Peyer's patch (tissue), 4 donors: ENCODE measurements around the gene FOXJ2. TPM values are rescaled to one million over a fixed set of nuclear protein-coding genes. Genes with fewer than 3 reads are reported as not detected.

Experiments used
- DNase-seq, 3 donors: peaks; one replicate each; pipeline ENCODE4 v3.0.0-alpha.2; 2017 to 2019
- H3K27ac ChIP-seq, 4 donors: fragments of 200-600 bp; sonication (generic); one replicate each; pipeline ENCODE4 v1.5.1; 2016 to 2019
- H3K27me3 ChIP-seq, 2 donors: fragments of 200-600 bp; sonication (generic); one replicate each; pipeline ENCODE4 v1.5.1; 2019
- H3K36me3 ChIP-seq, 3 donors: fragments of 200-600 bp; sonication (generic); one replicate each; pipeline ENCODE4 v1.5.1; 2016 to 2019
- H3K4me1 ChIP-seq, 4 donors: fragments of 200-600 bp; sonication (generic); one replicate each; pipeline ENCODE4 v1.5.1; 2016 to 2019
- H3K4me3 ChIP-seq, 4 donors: fragments of 200-600 bp; sonication (generic); 1 replicate in 3 of 4; 2 replicates in 1 of 4; pipeline ENCODE4 v1.5.1; 2016 to 2019; ENCODE audit warnings: mild to moderate bottlenecking in 1 of 4
- H3K9me3 ChIP-seq, 4 donors: fragments of 200-600 bp; sonication (generic); one replicate each; pipeline ENCODE4 v1.5.1; 2016 to 2019; ENCODE audit warnings: mild to moderate bottlenecking in 1 of 4
- POLR2A ChIP-seq, 2 donors: fragments of 450-650 bp; IDR thresholded peaks; one replicate each; pipeline ENCODE4 v1.5.1; 2017; ENCODE audit warnings: antibody characterized with exemption in 2 of 2, mild to moderate bottlenecking in 2 of 2, moderate library complexity in 2 of 2
- total RNA-seq, 4 donors: library from RNA; depleted of rRNA; stranded (reverse); fragments of >200 nt; gene quantifications; one replicate each; pipeline ENCODE4 v1.1.0, GENCODE V29; 2016
- TF ChIP-seq, protein P1 (sequence below), 6 experiments: fragments of 450-650 bp in 4 of 6; fragments of 200-600 bp in 2 of 6; sonication (generic) in 1 of 6; IDR thresholded peaks; one replicate each; pipeline ENCODE4 v1.5.1; 2017 to 2019; ENCODE audit warnings: antibody characterized with exemption in 6 of 6, mild to moderate bottlenecking in 3 of 6, moderate library complexity in 1 of 6

FOXJ2 gene
- total RNA-seq, 4 donors from 2014 or later = 9.6 to 16.5 (median 13.9) TPM

DNA sequence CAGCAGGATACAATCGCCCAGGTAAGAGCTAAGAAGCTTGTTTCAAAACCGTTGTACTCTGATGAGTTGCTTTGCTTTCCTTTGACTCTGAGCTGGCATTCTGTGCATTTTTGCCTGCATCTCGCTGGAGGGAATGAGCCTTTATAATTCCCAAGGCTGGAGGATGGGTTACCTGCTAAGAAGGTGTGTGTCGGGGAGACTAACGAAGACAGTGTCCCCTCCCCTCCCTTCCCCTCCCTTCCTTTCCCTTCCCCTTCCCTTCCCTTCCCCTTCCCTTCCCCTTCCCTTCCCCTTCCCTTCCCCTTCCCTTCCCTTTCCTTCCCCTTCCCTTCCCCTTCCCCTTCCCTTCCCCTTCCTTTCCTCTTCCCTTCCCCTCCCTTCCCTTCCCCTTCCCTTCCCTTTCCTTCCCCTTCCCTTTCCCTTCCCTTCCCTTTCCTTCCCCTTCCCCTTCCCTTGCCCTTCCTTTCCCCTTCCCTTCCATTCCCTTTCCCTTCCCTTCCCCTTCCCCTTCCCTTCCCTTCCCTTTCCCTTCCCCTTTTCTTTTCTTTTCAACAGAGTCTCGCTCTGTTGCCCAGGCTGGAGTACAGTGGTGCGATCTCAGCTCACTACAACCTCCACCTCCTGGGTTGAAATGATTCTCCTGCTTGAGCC is 18.2 kb downstream of the FOXJ2 start:
- Histone ChIP-seq H3K27me3 (no peaks in the 10 kb centered on the region), H3K27ac (no peak overlapping the region), H3K9me3 (no peaks in the 10 kb centered on the region), H3K4me3 (no peak overlapping the region), H3K4me1 (no peaks in the 10 kb centered on the region), H3K36me3 (peaks cover 0 to 91% (median 0%) of the 10 kb centered on the region in 3 donors)
- TF ChIP-seq, protein P1, sequence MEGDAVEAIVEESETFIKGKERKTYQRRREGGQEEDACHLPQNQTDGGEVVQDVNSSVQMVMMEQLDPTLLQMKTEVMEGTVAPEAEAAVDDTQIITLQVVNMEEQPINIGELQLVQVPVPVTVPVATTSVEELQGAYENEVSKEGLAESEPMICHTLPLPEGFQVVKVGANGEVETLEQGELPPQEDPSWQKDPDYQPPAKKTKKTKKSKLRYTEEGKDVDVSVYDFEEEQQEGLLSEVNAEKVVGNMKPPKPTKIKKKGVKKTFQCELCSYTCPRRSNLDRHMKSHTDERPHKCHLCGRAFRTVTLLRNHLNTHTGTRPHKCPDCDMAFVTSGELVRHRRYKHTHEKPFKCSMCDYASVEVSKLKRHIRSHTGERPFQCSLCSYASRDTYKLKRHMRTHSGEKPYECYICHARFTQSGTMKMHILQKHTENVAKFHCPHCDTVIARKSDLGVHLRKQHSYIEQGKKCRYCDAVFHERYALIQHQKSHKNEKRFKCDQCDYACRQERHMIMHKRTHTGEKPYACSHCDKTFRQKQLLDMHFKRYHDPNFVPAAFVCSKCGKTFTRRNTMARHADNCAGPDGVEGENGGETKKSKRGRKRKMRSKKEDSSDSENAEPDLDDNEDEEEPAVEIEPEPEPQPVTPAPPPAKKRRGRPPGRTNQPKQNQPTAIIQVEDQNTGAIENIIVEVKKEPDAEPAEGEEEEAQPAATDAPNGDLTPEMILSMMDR (IDR thresholded peaks at IDR 0.05) = no peak
- TF ChIP-seq POLR2A (IDR thresholded peaks at IDR 0.05) = no peak
- DNase-seq = no peak

GRCh38 chr12:8052679-8053078 is 20.2 kb downstream of the FOXJ2 start:
- Histone ChIP-seq H3K9me3 (no peaks in the 10 kb centered on the region), H3K27ac (no peak overlapping the region), H3K4me1 (no peaks in the 10 kb centered on the region), H3K36me3 (peaks cover 0 to 83% (median 0%) of the 10 kb centered on the region in 3 donors), H3K27me3 (no peaks in the 10 kb centered on the region), H3K4me3 (no peak overlapping the region)
- no peak for TF ChIP-seq POLR2A (IDR thresholded peaks at IDR 0.05)
- TF ChIP-seq, protein P1 (IDR thresholded peaks at IDR 0.05) = no peak
- DNase-seq = no peak

- TF ChIP-seq POLR2A (IDR thresholded peaks at IDR 0.05) = no peak
- TF ChIP-seq, protein P1 (IDR thresholded peaks at IDR 0.05) = no peak
- Histone ChIP-seq H3K4me1 (no peaks in the 10 kb centered on the region), H3K27me3 (no peaks in the 10 kb centered on the region), H3K9me3 (no peaks in the 10 kb centered on the region), H3K36me3 (peaks cover 0 to 61% (median 0%) of the 10 kb centered on the region in 3 donors), H3K4me3 (no peak overlapping the region), H3K27ac (no peak overlapping the region)
- DNase-seq = no peak
Observed at GRCh38 chr12:8054816-8055215, 22.3 kb downstream of the FOXJ2 start.

GRCh38 chr12:8057306-8057705 is 24.8 kb downstream of the FOXJ2 start:
- peaks cover 0 to 38% (median 0%) of the 10 kb centered on the region in 3 donors for H3K36me3 ChIP-seq
- no peak overlapping the region for H3K4me3 ChIP-seq
- no peak for DNase-seq
- no peak overlapping the region for H3K27ac ChIP-seq
- no peaks in the 10 kb centered on the region for H3K27me3 ChIP-seq
- TF ChIP-seq, protein P1 (IDR thresholded peaks at IDR 0.05) = no peak
- TF ChIP-seq POLR2A (IDR thresholded peaks at IDR 0.05) = no peak
- H3K9me3 ChIP-seq = no peaks in the 10 kb centered on the region
- no peaks in the 10 kb centered on the region for H3K4me1 ChIP-seq

- DNase-seq = no peak
- no peak for TF ChIP-seq POLR2A (IDR thresholded peaks at IDR 0.05)
- TF ChIP-seq, protein P1 (IDR thresholded peaks at IDR 0.05) = no peak
- Histone ChIP-seq H3K27ac (no peak overlapping the region), H3K4me3 (no peak overlapping the region), H3K36me3 (peaks cover 0 to 33% (median 0%) of the 10 kb centered on the region in 3 donors), H3K4me1 (no peaks in the 10 kb centered on the region), H3K9me3 (no peaks in the 10 kb centered on the region), H3K27me3 (no peaks in the 10 kb centered on the region)
Observed at GRCh38 chr12:8057839-8058238, 25.3 kb downstream of the FOXJ2 start.
